Right forelimb (tissue), 1 donor: ENCODE results near the gene TMEM132A.

ENCODE experiments used
- DNase-seq: peaks from one replicate; pipeline ENCODE4 v3.0.0-alpha.2; 2018

TMEM132A gene

GRCh38 chr11:60922906-60923305 lies 1.4 kb upstream of the TMEM132A start:
- DNase-seq, result no peak

DNA sequence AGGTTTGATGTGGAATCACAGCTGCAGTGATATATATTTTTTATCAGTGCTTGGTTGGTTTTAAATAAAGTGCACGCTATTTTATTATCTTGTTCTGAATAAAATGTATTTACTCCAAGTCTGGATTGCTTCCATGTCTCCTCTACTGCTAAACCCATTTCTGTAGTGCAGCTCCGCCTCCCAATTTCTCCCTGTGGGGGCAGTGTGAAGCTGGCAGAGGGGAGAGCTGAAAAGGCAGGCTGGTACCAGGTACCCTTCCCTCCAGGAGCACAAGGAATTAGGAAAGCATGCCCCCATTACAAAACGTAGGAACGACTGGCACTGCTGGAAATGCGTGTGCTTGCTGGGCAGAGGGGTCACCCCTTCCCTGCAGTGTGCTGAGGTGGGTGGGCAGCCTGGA lies 934 bp upstream of the TMEM132A start:
- no peak for DNase-seq

DNA sequence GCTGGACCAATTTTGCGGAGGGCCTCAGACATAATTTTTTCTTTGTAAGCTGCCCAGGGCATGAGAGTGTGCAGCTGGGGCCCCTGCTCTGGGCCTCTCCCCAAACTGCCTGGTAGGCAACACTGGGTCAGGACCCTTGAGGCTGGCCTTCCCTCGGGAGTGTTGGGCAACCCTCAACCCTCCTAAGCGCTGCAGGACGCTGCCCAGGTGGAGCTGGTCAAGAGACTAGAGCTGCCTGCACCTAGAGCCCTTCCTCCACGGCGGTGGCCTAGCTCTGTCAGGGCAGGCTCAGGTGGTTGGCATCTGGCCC lies 505 bp upstream of the TMEM132A start:
- DNase-seq, result no peak

DNA sequence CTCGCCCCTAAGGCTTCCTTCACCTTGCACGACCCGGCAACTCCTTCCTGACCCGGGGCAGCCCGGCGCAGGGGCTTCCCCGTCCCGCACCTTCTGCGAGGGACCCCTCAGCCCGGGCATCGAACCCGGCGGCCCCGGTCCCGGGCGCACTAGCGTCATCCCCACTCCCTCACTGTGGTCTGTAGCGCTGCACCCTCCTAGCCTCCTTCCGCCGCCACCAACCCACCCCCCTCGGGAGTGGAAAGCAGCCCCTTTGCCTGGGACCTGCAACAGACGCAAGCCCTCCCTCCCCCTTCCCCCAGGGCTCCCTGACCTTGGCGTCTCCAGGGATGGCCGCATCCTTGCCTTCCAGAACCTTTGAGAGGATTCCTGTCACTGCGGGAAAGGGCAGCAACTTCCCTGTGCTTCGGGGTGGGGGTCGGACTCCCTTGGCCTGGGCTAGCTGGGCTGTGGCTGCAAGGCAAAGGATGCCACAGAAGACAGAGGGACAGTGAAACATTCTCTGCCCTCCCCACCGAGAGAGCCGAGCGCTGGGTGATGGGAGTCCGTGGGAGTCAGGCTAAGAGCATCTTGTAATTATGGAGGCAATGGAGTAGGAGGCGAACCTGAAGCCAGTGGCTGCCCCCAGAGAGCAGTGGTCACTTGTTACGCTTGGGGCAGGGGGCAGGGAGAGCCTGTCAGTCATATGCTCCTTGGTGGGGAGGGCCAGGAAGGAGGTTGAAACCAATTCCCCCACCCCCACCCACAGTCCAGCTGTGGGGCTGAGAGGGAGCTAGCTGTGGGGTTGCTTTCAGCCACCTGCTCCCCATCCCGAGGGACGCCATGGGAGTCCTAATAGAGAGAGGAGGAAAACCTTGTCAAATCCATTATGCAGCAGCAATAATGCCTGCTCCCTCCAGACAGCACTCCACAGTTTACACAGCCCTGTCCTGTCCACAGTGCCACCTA lies 920 bp downstream of the TMEM132A start:
- no peak for DNase-seq

GRCh38 chr11:60925868-60926267 lies 1.6 kb downstream of the TMEM132A start:
- DNase-seq, result no peak

DNA sequence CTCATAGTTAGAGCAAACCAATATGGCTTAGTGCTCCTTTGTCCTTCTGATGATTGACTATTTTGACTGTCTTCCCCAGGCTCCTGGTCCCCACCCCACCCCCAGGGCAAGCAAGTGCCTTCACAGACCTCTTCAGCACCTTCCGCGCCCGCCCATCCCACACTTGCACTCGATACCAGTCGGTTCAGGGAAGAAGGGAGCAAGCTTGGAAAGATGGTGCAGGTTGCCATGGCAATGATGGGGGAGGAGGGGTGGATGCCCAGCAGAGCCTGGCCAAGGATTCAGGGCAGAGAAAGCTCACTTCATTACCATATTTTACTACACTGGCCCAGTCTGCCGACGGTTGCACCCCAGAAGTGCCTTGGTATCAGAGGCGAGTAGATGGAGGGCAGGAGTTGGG lies 2.2 kb downstream of the TMEM132A start:
- no peak for DNase-seq

DNA sequence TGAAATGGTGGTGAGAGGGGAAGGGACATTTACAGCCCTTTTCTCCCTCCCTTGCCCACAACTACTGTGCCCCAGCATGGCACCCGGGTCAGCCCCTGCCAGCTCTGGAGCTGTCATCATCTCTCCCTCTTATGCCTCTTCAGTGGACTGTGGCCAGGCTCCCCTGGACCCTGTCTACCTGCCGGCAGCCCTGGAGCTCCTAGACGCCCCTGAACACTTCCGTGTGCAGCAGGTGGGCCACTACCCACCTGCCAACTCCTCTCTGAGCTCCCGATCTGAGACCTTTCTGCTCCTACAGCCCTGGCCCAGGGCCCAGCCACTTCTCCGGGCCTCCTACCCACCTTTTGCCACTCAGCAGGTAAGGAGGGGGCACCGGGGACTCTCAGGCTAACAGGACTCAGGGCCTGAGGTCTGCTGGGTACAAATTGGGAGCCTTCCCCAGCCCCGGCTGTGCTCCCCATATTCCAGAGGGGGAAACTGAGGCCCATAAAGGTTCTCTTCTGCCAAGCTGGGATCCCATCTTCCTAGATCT lies 2.9 kb downstream of the TMEM132A start:
- no peak for DNase-seq

- no peak for DNase-seq
These were observed 3.3 kb downstream of the TMEM132A start for GRCh38 chr11:60927600-60927999.

DNA sequence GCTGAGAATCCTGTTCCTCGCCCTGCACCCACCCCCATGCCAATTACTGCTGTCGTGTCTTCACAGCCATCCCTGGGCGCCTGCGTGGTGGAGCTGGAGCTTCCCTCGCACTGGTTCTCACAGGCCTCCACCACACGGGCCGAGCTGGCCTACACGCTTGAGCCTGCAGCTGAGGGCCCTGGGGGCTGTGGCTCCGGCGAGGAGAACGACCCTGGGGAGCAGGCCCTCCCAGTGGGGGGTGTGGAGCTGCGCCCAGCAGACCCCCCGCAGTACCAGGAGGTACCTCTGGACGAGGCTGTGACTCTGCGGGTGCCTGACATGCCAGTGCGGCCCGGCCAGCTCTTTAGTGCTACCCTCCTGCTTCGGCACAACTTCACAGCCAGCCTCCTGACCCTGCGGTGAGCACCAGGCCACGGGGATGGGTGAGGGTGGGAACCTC lies 4.3 kb downstream of the TMEM132A start:
- no peak for DNase-seq

GRCh38 chr11:60929764-60930163 lies 5.5 kb downstream of the TMEM132A start:
- no peak for DNase-seq

- DNase-seq, result no peak
These were observed 6.1 kb downstream of the TMEM132A start for GRCh38 chr11:60930394-60930793.

- DNase-seq, result no peak
These were observed 7.7 kb downstream of the TMEM132A start for GRCh38 chr11:60931917-60932316.

GRCh38 chr11:60932605-60933356 lies 8.5 kb downstream of the TMEM132A start:
- no peak for DNase-seq

GRCh38 chr11:60933416-60934123 lies 9.3 kb downstream of the TMEM132A start:
- DNase-seq, result no peak

DNA sequence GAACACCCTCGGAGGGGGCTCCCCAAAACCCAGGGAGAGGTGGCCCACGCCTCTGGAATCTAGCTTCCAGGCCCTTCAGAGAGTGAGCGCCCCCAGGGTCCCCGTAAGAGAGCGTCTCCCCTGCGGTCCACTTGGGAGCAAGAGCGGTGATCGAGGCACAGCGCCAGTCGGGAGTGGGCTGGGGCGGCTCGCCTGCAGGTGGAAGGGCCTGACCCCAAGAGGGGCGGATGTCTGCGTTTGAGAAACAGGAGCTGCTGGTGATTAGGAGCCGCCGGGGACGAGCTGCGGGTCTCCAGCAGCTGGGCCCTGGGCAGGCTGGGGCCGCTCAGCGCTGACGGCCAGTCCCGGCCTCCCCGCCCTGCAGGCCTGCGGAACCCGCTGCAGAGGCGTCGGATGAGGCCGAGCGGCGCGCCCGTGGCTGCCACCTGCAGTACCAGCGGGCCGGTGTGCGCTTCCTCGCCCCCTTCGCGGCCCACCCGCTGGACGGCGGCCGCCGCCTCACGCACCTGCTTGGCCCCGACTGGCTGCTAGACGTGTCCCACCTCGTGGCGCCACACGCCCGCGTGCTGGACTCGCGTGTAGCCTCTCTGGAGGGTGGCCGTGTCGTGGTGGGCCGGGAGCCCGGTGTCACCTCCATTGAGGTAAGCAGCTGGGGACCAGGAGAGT lies 10.0 kb downstream of the TMEM132A start:
- DNase-seq, result no peak

DNA sequence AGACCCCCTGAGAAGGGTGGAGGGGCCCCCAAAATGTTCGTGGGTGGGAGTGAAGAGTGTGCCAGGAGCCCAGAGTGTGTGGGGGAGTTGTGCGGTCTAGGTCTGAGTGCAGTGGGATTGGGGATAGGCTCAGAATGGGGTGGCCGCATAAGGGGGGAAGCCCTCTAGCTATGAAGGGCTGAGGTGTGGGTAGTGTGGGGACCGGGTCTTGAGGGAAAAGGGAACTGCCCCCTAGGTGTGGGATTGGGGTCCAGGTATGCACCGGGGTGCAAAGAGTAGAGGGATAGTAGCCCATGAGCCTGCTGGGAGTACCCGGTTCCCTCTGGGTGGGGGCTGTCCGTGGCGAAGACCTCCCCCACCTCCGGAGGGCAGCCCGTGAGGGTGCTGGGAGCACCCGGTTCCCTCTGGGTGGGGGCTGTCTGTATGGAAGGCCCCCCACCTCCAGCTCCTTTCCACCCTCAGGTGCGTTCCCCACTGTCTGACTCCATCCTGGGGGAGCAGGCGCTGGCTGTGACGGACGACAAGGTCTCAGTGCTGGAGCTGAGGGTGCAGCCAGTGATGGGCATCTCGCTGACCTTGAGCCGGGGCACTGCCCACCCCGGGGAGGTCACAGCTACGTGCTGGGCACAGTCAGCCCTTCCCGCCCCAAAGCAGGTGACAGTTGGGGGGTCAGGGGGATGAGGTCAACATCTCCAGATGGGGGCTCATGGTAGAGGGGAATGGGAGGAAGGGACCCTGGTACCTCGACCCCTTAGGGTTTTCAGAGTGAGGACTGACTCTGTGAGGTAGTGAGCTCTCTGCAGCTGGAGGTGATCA lies 10.7 kb downstream of the TMEM132A start:
- no peak for DNase-seq

GRCh38 chr11:60935676-60936442 lies 11.6 kb downstream of the TMEM132A start:
- no peak for DNase-seq

- DNase-seq, result no peak
These were observed 12.3 kb downstream of the TMEM132A start for GRCh38 chr11:60936467-60937143.

DNA sequence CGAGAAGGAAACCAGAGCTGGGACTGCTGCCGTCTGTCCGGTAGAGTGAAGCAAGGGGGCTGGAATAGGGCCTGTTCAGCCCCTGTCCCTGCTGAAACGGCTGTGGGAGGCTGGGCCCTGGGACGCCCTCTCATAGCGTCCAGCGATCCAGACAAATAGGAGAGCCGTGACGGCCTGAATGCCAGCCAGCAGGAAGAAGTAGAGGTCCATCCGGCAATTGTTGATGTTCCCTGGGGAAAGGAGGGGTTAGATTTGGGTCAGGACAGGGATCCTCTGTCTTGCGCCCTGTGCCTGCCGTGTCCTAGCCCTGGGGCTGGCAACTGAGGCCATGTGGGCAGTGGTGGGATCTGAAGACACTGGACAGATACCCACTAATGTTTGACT lies 12.9 kb downstream of the TMEM132A start:
- DNase-seq, result no peak

DNA sequence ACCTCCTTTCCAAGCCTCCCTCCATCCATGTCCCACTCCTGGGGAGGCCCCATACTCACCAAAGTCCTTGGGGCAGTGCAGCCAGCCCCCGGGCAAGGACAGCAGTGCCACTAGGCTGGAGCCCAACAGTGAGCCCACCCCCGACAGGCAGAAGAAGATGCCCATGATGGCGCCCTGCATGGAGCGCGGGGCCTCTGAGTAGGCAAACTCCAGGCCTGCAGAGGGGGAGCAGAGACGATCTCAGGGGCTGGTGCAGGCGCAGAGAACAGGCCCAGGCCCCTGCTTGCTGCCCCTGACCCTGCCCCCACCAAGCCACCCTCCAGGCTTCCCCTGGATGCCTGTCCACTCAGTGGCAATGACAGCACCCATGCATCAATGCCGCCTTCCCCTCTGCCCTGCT lies 13.6 kb downstream of the TMEM132A start:
- DNase-seq, result no peak
